ENCODE data around the gene ERCC4.
"Not testable (repeated sequence)": the region's sequence is repeated elsewhere in the genome, so short reads cannot be mapped to it uniquely, and the experiment has no call there.

The ERCC4 gene

GRCh38 chr16:13902052-13902451 lies 17.9 kb upstream of the ERCC4 start:
- Histone ChIP-seq H2AFZ (ENCODE audit: low read depth, low read length) (no peak overlapping the region), H3K9me3 (ENCODE audit: low read length) (no peaks in the 10 kb centered on the region), H3K27me3 (ENCODE audit: insufficient read depth, low read length) (no peaks in the 10 kb centered on the region), H3K4me3 (ENCODE audit: low read length) (no peak overlapping the region), H3K36me3 (ENCODE audit: insufficient read depth, low read length) (no peaks in the 10 kb centered on the region), H3K4me1 (ENCODE audit: insufficient read depth, low read length) (no peaks in the 10 kb centered on the region)

- Histone ChIP-seq H3K27me3 (ENCODE audit: insufficient read depth, low read length) (no peaks in the 10 kb centered on the region), H2AFZ (ENCODE audit: low read depth, low read length) (no peak overlapping the region), H3K4me1 (ENCODE audit: insufficient read depth, low read length) (no peaks in the 10 kb centered on the region), H3K4me3 (ENCODE audit: low read length) (no peak overlapping the region), H3K9me3 (ENCODE audit: low read length) (no peaks in the 10 kb centered on the region), H3K36me3 (ENCODE audit: insufficient read depth, low read length) (no peaks in the 10 kb centered on the region)
These were observed 17.3 kb upstream of the ERCC4 start for GRCh38 chr16:13902677-13903076.

GRCh38 chr16:13904179-13904691 lies 15.7 kb upstream of the ERCC4 start:
- Histone ChIP-seq H3K9me3 (ENCODE audit: low read length) (no peaks in the 10 kb centered on the region), H2AFZ (ENCODE audit: low read depth, low read length) (no peak overlapping the region), H3K4me1 (ENCODE audit: insufficient read depth, low read length) (no peaks in the 10 kb centered on the region), H3K27me3 (ENCODE audit: insufficient read depth, low read length) (no peaks in the 10 kb centered on the region), H3K4me3 (ENCODE audit: low read length) (no peak overlapping the region), H3K36me3 (ENCODE audit: insufficient read depth, low read length) (no peaks in the 10 kb centered on the region)

GRCh38 chr16:13904822-13905221 lies 15.1 kb upstream of the ERCC4 start:
- H3K4me3 ChIP-seq (ENCODE audit: low read length); H3K36me3 ChIP-seq (ENCODE audit: insufficient read depth, low read length); H2AFZ ChIP-seq (ENCODE audit: low read depth, low read length); H3K27me3 ChIP-seq (ENCODE audit: insufficient read depth, low read length); H3K4me1 ChIP-seq (ENCODE audit: insufficient read depth, low read length); H3K9me3 ChIP-seq (ENCODE audit: low read length): not testable (repeated sequence)

GRCh38 chr16:13906168-13907089 lies 13.5 kb upstream of the ERCC4 start:
- no peak overlapping the region for H3K4me3 ChIP-seq (ENCODE audit: low read length)
- H2AFZ ChIP-seq (ENCODE audit: low read depth, low read length): peak overlapping the region; percentile 14
- no peaks in the 10 kb centered on the region for H3K9me3 ChIP-seq (ENCODE audit: low read length)
- no peaks in the 10 kb centered on the region for H3K36me3 ChIP-seq (ENCODE audit: insufficient read depth, low read length)
- no peaks in the 10 kb centered on the region for H3K4me1 ChIP-seq (ENCODE audit: insufficient read depth, low read length)
- no peaks in the 10 kb centered on the region for H3K27me3 ChIP-seq (ENCODE audit: insufficient read depth, low read length)

GRCh38 chr16:13907431-13907830 lies 12.5 kb upstream of the ERCC4 start:
- H3K9me3 ChIP-seq (ENCODE audit: low read length): no peaks in the 10 kb centered on the region
- H3K36me3 ChIP-seq (ENCODE audit: insufficient read depth, low read length): no peaks in the 10 kb centered on the region
- H3K27me3 ChIP-seq (ENCODE audit: insufficient read depth, low read length): no peaks in the 10 kb centered on the region
- H3K4me3 ChIP-seq (ENCODE audit: low read length): no peak overlapping the region
- no peak overlapping the region for H2AFZ ChIP-seq (ENCODE audit: low read depth, low read length)
- no peaks in the 10 kb centered on the region for H3K4me1 ChIP-seq (ENCODE audit: insufficient read depth, low read length)

- Histone ChIP-seq H2AFZ (ENCODE audit: low read depth, low read length) (no peak overlapping the region), H3K9me3 (ENCODE audit: low read length) (peaks cover 4% of the 10 kb centered on the region), H3K36me3 (ENCODE audit: insufficient read depth, low read length) (no peaks in the 10 kb centered on the region), H3K27me3 (ENCODE audit: insufficient read depth, low read length) (no peaks in the 10 kb centered on the region), H3K4me3 (ENCODE audit: low read length) (no peak overlapping the region), H3K4me1 (ENCODE audit: insufficient read depth, low read length) (no peaks in the 10 kb centered on the region)
These were observed 10.9 kb upstream of the ERCC4 start for GRCh38 chr16:13909069-13909468.

- no peaks in the 10 kb centered on the region for H3K27me3 ChIP-seq (ENCODE audit: insufficient read depth, low read length)
- H3K4me1 ChIP-seq (ENCODE audit: insufficient read depth, low read length): no peaks in the 10 kb centered on the region
- no peak overlapping the region for H2AFZ ChIP-seq (ENCODE audit: low read depth, low read length)
- H3K4me3 ChIP-seq (ENCODE audit: low read length): no peak overlapping the region
- no peaks in the 10 kb centered on the region for H3K36me3 ChIP-seq (ENCODE audit: insufficient read depth, low read length)
- H3K9me3 ChIP-seq (ENCODE audit: low read length): peaks cover 4% of the 10 kb centered on the region
These were observed 10.1 kb upstream of the ERCC4 start for GRCh38 chr16:13909872-13910303.

GRCh38 chr16:13911306-13911705 lies 8.6 kb upstream of the ERCC4 start:
- Histone ChIP-seq H3K4me1 (ENCODE audit: insufficient read depth, low read length) (no peaks in the 10 kb centered on the region), H3K27me3 (ENCODE audit: insufficient read depth, low read length) (no peaks in the 10 kb centered on the region), H2AFZ (ENCODE audit: low read depth, low read length) (no peak overlapping the region), H3K36me3 (ENCODE audit: insufficient read depth, low read length) (no peaks in the 10 kb centered on the region), H3K4me3 (ENCODE audit: low read length) (no peak overlapping the region), H3K9me3 (ENCODE audit: low read length) (peaks cover 4% of the 10 kb centered on the region)

- H3K4me1 ChIP-seq (ENCODE audit: insufficient read depth, low read length): no peaks in the 10 kb centered on the region
- no peaks in the 10 kb centered on the region for H3K27me3 ChIP-seq (ENCODE audit: insufficient read depth, low read length)
- no peaks in the 10 kb centered on the region for H3K36me3 ChIP-seq (ENCODE audit: insufficient read depth, low read length)
- no peak overlapping the region for H2AFZ ChIP-seq (ENCODE audit: low read depth, low read length)
- H3K9me3 ChIP-seq (ENCODE audit: low read length): peaks cover 4% of the 10 kb centered on the region
- H3K4me3 ChIP-seq (ENCODE audit: low read length): no peak overlapping the region
These were observed 8.1 kb upstream of the ERCC4 start for GRCh38 chr16:13911871-13912270.

- H3K4me3 ChIP-seq (ENCODE audit: low read length): no peak overlapping the region
- no peak overlapping the region for H2AFZ ChIP-seq (ENCODE audit: low read depth, low read length)
- no peaks in the 10 kb centered on the region for H3K4me1 ChIP-seq (ENCODE audit: insufficient read depth, low read length)
- no peaks in the 10 kb centered on the region for H3K27me3 ChIP-seq (ENCODE audit: insufficient read depth, low read length)
- peaks cover 4% of the 10 kb centered on the region for H3K9me3 ChIP-seq (ENCODE audit: low read length)
- no peaks in the 10 kb centered on the region for H3K36me3 ChIP-seq (ENCODE audit: insufficient read depth, low read length)
These were observed 7.1 kb upstream of the ERCC4 start for GRCh38 chr16:13912891-13913290.

- Histone ChIP-seq H3K27me3 (ENCODE audit: insufficient read depth, low read length) (no peaks in the 10 kb centered on the region), H3K4me1 (ENCODE audit: insufficient read depth, low read length) (no peaks in the 10 kb centered on the region), H2AFZ (ENCODE audit: low read depth, low read length) (no peak overlapping the region), H3K9me3 (ENCODE audit: low read length) (peaks cover 4% of the 10 kb centered on the region), H3K36me3 (ENCODE audit: insufficient read depth, low read length) (no peaks in the 10 kb centered on the region), H3K4me3 (ENCODE audit: low read length) (no peak overlapping the region)
These were observed 6.3 kb upstream of the ERCC4 start for GRCh38 chr16:13913374-13914292.

- peaks cover 4% of the 10 kb centered on the region for H3K9me3 ChIP-seq (ENCODE audit: low read length)
These were observed 4.8 kb upstream of the ERCC4 start for GRCh38 chr16:13915033-13915635.

More at GRCh38 chr16:13915033-13915635, 4.8 kb upstream of the ERCC4 start:
- Histone ChIP-seq H3K4me1 (ENCODE audit: insufficient read depth, low read length) (peaks cover 3% of the 10 kb centered on the region), H3K36me3 (ENCODE audit: insufficient read depth, low read length) (no peaks in the 10 kb centered on the region), H2AFZ (ENCODE audit: low read depth, low read length) (no peak overlapping the region), H3K4me3 (ENCODE audit: low read length) (no peak overlapping the region), H3K27me3 (ENCODE audit: insufficient read depth, low read length) (no peaks in the 10 kb centered on the region)
